HG03039 (cell line): ENCODE measurements around the gene TOM1L2.
A peak's percentile ranks its signal among the peaks of the same experiment; 100 is the strongest.

Source experiments
- ATAC-seq: cut with Tn5 transposase; IDR thresholded peaks from one replicate; pipeline ENCODE4 v1.9.1; 2021; ENCODE audit warnings: mild to moderate bottlenecking, moderate library complexity; ENCODE audit not compliant: unreplicated experiment

The TOM1L2 gene

DNA sequence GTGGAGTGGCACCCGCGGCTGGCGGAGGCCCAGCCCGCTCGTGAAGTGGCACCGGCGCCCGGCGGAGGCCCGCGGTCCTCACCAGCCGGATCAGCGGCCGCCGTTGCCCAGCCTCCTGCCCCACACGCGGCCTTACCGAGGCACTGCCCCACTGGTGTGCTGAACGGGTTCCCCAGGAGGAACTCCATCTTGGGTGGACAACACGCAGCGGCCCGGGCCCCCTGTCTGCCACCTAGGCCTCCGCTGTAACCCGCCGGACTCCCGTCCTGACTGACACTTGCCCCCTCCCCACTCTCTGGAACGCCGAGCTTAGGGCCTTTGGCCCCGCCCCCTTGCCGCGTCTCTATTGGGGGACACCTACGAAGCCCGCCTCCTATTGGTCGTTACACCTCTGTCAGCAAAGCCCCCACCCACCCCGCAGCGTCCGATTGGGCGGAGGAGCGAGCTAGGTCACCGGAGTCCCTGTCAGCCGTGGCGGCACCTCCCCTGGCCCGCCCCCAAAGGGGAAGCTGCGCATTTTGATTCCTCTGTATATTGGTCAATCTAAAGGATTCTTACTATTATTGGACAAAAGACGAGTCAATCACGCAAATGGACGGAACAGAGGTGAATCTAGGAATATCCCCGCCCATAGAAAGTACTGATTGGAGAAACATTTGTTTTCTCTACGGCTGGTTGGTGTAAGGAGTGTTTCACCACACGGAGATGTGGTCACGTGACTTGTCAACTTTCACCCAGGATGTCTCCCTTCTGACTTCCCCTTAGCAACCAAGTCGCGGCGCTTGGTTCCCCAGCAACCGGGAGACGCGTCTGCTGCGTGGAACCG lies at the start of gene TOM1L2, which contains the start of gene DRC3:
Gene TOM1L2 (minus strand): TSS at position 275 of the 826 bp plus-strand sequence. CDS start 87 bp downstream, at position 188.
Gene DRC3 (plus strand): TSS at position 737 of the 826 bp plus-strand sequence. CDS start 4,737 bp downstream, outside the sequence.
- peak; percentile 96 for ATAC-seq

DNA sequence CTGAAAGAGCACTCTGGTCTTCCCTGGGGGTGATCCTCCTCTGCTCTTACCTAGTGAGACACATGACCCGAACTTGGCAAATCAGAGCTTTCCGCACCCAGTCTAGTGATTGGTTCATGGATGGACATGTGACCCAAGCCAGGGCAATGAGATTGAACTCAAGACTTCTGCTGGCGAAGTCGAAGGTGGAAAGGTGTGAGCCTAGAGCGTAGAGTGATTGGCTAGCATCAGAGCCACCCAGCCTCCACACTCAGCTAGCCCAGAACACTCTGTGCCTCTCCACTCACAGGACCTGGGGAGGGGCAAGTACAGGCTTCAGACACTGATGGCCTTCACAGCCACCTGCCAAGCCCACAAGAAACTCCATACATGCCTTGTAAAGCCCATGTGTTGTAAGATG lies 49.2 kb upstream of the TOM1L2 start:
- no peak for ATAC-seq

DNA sequence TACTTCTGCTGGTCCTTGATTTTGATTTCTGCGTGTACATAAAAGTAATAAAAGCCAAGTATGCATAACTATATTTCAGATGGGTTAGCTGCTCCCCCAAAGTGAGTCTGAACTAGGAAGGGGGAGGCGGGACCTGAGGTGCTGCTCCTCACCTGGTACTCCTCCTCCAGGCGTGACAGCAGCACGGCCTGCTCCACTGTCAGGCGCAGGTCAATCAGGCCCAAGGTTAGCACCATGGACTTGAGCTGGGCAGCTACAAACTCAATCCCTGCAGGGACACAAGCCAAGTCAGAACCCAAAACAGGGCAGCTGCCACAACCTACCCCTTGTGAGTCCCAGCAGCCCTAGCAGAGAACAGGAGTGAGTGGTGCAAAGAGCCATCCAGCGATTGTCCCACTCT lies 48.8 kb upstream of the TOM1L2 start:
- no peak for ATAC-seq

DNA sequence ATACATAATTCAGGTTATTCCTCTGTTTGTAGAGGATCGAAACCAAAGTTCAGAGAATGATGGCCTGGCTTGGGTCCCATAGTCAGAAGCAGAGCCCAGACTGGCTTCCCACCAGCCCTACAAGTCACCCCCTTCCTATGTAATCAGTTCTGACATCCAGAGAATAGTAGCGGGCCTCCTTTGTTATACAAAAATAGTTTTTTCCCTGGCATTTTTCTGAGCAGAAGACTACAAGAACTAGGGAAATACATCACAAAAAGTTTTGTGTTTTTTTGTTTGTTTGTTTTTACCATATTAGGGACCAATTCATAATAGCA lies 47.6 kb upstream of the TOM1L2 start:
- ATAC-seq: no peak

DNA sequence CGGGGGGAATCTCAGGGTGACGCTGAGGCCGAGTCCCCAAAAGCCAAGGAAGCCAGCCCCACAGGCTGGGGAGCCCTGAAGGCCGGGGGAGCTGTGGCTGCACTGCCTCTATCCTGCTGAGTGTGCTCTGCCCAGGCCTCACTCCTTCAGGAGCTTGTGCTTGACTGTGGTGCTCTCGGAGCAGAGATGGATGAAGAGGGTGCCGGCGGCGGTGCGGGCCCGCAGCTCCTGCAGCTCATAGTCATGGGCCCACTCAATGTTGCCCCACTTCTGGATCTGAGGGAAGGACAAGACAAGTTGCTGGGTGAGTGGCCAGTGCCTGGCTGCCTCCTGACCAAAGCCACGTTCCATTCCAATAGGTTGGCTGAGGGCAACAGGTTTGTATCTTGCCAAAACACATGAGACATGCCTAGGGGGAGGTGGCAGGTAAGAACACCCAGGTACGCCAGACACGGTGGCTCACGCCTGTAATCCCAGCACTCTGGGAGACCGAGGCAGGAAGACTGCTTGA lies 46.3 kb upstream of the TOM1L2 start:
- no peak for ATAC-seq

DNA sequence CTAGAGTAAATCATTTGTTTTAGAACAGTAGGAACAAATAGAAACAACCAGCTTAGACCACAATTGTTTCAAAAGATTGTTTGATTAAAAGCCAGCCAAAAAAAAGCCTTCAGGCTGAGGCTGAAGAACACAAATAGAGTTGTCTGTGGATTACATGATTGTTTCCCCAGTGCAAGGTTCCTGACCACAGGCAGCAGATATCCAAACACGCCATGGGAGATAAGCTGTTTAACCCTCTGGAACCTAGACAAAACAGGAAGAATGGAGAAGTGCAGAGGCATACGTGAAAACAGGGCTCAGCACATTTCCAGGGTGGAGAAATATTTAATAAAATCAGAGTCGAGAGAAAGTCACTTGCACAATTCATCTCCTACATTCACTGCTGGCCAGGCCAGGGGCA lies 45.8 kb upstream of the TOM1L2 start:
- no peak for ATAC-seq

DNA sequence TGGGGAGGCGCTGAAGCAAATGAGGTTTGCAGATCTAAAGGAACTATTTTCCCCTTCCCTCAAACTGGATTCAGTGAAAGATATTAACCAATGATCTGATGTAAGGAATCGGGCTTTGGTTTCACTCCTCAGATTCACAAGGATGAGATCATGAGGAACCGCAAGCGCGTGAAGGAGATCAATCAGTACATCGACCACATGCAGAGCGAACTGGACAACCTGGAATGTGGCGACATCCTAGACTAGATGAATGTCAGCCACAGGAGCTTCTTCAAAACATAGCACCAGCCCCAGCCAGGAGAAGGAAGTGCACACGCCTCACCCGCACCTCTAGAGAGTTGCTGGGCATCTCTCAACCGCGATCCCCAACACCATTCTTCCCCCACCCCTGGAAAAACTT lies 44.2 kb upstream of the TOM1L2 start:
- ATAC-seq: no peak

DNA sequence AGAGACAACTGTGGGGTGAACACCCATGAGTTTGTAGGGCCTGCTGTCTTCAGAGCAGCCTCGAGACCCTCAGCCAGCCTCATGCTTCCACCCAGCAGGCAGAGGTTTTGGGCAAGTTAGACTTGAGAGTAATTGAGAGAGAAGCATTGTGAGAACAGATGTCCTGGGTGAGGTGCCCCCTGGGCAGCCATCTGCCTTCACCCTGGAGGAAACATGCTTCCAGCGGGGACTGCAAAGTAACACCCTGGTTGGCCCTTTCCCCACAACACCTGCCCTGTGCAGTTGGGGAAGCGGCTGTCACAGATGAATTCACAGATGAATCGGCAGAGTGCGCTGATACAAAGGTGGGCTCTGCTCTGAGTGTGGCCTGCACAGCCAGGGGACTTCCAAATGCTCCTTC lies 43.4 kb upstream of the TOM1L2 start:
- ATAC-seq: no peak

DNA sequence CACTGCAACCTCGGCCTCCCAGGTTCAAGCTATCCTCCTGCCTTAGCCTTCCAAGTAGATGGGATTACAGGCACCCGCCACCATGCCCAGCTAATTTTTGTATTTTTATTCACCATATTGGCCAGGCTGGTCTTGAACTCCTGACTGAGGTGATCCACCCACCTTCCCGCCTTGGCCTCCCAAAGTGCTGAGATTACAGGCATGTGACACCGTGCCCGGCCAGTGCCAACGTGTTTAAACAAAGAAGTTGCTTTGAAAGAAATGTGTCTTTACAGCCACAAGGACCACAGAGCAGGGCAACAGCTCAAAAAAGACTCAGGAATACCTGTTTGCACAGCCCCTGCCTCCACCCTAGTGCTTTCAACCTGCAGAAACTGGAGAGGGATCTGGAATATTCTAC lies 41.8 kb upstream of the TOM1L2 start:
- ATAC-seq: no peak

DNA sequence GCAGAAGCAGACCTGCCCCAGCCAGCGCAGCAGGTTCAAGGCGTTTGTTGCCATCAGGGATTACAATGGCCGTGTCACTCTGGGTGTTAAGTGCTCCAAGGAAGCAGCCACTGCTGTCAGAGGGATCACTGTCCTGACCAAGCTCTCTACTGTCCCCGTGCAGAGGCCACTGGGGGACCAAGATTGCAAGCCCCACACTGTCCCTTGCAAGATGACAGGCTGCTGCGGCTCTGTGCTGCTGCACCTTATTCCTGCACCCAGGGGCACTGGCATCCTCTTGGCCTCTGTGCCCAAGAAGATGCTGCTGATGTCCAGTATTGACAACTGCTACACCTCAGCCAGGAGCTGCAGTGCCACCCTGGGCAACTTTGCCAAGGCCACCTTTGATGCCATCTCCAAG lies 39.1 kb upstream of the TOM1L2 start:
- ATAC-seq: no peak

DNA sequence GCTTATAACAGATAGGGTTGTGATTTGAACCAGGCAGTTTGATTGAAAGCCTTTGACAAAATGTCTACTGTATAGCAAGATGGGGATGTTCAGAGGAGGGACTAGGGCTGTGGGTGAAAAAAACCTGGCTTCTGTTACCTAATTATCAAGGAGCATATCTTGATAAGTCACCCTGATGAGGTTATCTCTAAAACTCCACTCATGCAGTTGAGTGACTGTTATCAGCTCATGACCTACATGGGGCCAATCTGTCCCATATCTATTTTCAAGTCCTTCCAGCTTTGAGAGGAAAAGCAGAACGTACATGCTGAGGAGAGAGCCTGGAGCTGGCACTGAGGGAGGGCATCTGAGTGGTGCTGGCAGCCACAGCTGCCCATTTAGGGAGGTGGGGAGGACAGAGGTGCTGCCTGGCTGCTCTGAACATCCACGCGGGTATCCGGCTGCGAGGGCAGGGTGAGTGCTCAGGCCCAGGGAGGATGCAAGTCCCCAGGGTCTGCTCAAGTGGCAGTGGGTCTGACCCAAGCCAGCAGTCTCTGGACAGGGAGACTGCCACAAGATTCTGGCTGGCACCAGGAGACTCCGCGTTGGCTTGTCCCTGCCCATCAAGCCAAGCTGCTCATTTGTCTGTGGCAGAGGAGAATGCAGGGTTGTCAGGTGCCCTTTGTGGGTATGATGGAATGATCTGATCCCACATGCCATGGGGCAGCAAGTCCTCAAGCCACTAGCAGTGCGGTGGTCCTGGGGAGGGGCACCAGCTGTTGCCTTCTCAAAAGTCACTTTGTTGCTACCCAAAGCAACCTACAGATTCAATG lies 37.6 kb upstream of the TOM1L2 start:
- no peak for ATAC-seq

DNA sequence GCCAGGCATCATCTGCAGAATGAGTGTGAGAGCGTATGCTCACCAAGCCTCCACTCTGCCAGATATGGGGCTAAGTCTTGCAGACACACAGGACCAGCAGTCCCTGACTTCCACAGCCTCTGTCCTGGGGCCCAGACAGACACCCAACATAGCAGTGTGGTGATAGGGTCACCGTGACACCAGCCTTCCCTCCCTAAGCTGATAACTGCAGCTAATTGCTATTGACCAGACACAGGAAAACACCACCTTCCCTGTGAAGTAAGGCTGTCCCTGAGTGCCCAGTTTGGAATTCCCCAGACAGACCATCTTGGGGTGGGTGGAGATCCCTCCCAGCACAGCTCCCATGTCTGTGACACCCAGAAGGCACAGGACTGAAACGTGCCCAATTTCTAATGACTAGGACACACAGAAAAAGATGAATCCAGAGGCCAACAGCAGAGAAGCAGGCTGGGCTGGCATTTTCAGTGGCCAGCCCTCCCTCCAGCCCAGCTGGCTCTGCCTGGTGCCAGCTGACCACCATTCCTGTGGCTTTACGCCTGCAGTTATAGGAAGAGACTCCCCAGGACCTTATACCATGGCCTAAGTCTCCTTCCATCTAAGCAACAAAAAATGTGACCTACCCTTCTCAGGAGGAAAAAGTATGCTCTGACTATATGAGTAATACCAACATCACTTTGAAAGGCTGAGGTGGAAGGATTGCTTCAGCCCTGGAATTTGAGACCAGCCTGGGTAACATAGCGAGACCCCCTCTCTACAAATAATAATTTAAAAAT lies 36.5 kb upstream of the TOM1L2 start:
- ATAC-seq: no peak

DNA sequence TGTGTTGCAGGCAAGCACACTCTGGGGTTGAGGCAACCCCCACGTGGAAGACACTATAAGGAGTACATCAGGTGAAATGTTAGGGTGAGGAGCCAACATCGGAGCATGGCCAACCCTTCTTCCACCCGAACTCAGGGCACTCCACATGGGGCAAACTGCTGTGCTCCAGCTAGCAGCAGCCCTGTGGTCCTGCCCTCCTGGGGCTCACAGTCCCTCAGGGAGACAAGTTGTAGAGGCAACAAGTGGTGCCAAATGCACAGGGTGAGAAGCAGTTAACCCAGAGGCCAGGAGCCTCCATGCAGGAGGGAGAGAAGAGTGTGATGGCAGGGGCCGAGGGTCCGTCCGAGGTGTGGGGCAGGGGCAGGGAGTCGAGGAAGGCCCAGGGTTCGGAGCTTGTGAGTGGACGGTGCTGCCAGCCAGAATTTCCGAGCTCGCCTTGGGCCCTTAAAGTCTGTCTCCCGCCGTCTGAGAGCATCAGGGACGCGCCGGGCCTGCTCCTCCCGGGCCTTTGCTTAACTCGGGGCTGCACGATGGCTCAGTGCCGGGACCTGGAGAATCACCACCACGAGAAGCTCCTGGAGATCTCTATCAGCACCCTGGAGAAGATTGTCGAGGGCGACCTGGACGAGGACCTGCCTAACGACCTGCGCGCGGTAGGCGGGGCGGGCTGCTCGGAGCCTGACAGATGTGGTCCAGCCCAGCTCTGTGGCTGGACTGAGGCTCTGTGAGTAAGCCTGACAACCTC lies 34.5 kb upstream of the TOM1L2 start:
- ATAC-seq: no peak

DNA sequence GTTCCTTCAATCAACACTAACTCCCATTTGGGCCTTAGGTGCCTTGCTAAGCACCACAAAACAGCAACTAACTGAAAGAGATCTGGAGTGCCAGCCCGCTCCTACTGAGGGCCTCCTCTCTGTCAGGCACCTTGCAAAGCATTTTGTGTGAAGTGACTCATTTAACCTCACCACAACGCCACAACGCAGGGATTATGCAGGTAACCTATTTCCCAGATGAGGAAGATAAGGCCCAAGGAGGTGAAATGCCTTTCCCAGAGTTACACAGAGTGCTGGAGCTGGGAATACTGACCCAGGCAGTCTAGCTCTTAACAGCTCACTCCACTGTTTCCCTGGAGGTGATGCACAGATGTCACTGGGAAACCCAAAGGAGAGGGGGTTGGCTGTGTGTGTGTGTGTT lies 33.3 kb upstream of the TOM1L2 start:
- no peak for ATAC-seq

DNA sequence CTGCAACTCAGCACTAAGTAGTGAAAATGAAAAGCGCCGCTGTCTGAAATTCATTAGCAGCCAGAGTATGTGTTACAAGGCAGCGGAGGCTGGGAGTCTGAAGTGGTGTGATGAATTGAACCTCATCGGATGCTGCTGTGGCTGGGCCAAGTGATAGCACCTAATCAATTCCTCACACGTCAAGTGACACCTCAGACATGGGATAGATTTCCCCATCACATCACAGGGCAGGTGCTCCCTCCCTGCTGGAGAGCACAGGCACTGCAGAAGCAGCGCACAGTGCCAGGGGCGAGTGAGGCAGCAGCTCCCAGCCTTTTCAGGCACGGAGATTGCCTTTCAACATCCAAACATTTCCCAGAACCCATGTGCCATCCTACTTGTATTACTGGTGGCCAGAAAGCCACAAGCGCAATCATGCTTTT lies 32.7 kb upstream of the TOM1L2 start:
- no peak for ATAC-seq

DNA sequence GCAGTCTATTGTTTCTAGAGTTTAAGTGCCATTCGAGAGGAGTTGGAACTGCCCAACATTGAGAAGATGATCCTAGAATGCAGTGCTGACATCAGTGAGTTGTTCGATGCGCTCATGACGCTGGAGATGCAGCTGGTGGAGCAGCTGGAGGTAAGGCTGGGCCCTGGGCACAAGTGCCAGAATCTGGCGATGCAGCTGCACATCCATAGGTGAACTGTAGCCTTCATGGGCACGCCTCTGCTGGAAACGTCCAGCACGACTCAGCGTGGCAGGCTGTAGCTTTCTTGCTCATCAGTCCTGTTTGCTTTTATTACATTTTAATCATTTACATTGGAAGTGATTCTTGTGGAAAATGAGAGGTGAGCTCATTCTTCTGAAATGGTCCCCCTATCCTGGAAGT lies 32.1 kb upstream of the TOM1L2 start:
- no peak for ATAC-seq

DNA sequence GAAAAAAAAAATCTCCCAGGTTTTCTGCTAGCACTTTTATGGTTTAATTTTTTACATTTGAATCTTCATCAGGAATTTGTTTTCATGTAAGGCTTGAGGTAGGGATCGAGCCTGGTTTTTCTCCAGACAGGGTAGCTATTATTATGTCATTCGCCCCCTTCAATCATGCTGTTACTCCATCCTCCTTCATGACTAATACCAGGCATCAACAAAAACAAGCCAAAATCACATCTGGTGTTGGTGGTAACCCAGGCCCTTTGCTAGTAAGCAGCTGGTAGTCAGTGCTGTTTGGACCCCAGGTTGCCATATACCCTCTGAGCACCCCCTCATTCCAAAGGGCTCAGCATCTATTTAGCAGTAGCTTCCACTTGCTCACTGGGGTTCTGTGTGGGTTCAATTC lies 30.0 kb upstream of the TOM1L2 start:
- no peak for ATAC-seq

DNA sequence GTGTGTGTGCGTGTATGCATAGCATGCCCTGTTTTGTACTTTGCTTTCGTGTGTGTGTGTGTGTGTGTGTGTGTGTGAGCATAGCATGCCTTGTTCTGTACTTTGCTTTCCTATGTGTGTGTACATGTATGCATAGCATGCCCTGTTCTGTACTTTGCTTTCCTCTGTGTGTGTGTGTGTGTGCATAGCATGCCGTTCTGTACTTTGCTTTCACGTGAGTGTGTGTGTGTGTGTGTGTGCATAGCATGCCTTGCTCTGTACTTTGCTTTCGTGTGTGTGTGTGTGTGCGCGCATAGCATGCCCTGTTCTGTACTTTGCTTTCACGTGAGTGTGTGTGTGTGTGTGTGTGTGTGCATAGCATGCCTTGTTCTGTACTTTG lies 27.8 kb upstream of the TOM1L2 start:
- ATAC-seq: no peak

DNA sequence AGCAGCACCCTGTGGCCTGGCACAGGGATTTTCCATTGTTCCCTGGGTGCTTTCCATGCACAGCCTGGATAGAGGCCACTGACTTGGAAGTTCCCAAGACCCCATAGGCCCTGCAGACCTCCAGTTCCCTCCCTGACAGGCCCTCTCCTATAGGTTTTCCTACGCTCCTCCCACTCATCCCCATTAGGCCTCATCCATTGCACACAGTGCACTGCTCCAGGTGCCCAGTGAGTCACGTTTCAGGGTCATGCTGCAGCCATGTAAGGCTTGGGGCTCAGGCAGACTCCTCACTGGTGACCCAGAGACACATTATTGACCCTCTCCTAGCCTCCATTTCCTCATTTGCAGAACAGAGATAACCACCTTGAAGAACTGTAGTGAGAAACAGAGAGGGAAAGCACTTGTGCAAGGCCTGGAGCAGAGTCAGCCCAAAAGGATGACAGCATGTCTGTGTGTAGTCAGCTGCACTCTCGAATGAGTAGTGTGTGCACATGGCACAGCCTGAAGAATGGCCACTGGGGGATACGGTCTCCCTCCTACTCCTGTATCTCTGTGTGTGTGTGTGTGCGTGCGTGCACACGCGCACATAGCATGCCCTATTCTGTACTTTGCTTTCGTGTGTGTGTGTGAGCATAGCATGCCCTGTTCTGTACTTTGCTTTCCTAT lies 27.3 kb upstream of the TOM1L2 start:
- no peak for ATAC-seq

DNA sequence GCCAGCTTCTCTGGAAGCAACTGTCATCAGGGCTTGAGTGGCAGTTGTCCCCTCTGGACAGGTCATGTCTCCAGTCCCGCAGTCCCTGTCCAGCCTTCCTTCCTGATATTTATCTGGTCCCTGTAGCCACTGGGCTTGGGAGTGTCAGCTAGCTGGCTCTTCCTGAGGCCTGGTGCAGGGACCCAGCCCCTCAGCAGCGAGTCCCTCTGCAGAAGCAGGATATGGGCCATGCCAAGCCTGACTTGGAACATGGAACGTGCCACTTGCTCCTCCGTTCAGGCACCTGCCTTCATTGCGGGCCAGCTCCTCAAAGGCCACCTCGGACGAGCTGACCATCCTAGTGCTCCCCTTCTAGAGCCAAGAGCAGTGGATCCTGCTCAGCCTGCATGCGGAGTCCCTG lies 26.7 kb upstream of the TOM1L2 start:
- ATAC-seq: no peak
